Mesenteric fat pad (tissue), 1 donor: ENCODE data around the gene VCL. TPM values are rescaled to one million over a fixed set of nuclear protein-coding genes. Genes with fewer than 3 reads are reported as not detected.
"Not testable (repeated sequence)": the region's sequence is repeated elsewhere in the genome, so short reads cannot be mapped to it uniquely, and the experiment has no call there.

Experiments
- DNase-seq: peaks from one replicate; pipeline ENCODE4 v3.0.0-alpha.2; 2020; ENCODE audit warnings: low spot score
- total RNA-seq: library from RNA; stranded (reverse); fragmentation: NEBNext Ultra II Directional; extraction: Animal tissue kit (Norgen Biotek cat#: 25700); gene quantifications from one replicate; pipeline ENCODE4 v1.2.1, GENCODE V29; 2021
- donor health status: DM: yes; HTN: yes; CAD: no.

VCL gene
- total RNA-seq, 1 donor from 2014 or later = 129 TPM

DNA sequence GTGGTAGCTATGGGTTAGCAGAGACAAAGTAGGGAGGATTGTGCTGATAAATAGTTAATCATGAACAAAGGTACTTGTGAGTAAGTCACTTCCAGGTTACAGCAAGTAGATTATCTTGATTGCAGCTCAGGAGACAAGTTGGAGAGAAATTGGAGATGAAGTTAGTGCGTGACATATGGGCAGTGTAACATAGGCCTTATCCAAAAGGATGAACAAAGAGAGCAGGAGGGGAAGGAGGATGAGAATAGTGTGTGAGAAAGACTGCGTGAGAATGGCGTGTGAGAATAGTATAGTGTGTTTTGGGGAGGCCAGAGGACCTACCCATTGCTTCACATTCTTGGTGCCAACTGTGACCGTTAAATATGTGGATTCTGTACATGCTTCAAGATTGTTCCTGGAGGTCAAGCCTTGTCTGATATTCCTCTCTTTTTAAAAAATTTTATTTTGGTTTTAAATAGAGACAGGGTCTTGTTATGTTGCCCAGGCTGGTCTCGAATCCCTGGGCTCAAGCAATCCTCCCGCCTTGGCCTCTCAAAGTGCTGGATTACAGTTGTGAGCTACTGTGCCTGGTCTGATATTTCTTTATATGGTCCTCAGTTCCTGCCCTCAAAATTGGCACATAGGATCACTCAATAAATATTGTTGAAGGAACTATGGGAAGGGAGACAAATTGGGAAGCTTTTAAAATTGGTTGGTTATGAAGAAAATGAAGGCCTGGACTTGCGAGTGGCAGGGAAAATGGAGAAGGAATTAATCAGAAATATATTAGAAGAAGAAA lies 3.2 kb downstream of the VCL start:
- DNase-seq = no peak

DNA sequence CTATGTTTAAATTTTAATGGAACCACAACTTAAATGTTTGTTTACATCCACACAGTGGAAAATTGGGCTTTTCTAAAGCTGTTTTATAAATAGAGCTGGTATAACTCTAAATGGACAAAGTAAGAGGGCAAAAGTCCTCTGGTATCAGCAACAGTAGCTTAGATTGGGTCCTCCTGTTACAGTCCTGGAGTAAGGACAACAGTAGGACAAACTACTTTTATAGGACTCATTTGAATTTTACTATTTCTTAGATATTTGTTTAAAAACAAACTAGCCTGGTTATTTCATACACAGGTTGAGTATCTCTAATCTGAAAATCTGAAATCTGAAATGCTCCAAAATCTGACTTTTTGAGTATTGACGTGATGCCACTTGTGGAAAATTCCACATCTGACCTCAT lies 8.4 kb downstream of the VCL start:
- no peak for DNase-seq

DNA sequence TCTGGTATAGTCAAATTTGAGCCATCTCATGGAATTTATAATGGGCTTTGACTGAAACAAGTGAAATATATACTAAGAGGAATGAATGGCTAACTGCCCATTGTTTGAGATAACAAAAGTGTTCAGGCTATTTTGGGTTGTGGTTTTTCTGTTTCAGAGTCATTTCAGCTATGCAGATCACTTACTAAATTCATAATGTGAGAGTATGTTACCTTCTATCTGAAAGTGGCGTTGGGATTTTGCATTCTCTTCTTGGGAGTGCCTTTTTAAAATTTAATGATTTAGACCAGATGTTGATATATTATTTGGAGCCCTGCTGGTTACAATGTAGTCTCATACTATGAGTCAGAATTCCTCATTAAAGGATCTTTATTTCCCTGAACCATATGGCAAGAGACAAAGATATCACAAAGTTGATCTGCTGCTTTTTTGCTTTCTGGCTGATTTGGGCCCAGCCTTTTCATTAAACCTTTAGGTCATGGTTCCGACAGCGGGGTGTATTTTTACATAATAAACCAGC lies 10.4 kb downstream of the VCL start:
- DNase-seq = no peak

DNA sequence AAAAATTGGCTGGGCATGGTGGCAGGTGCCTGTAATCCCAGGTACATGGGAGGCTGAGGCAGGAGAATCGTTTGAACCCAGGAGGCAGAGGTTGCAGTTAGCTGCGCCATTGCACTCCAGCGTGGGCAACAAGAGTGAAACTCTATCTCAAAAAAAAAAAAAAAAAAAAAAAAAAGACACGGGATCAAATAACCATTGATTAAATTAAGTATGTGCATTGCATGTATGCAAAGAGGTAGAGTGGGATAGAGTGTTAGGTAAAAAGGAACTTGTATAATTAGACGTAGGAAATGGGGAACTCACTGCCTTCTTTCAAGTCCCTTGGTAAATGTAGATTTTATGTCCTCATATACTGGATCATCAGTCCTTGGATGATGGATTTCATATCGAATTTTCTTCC lies 13.1 kb downstream of the VCL start:
- DNase-seq = no peak

DNA sequence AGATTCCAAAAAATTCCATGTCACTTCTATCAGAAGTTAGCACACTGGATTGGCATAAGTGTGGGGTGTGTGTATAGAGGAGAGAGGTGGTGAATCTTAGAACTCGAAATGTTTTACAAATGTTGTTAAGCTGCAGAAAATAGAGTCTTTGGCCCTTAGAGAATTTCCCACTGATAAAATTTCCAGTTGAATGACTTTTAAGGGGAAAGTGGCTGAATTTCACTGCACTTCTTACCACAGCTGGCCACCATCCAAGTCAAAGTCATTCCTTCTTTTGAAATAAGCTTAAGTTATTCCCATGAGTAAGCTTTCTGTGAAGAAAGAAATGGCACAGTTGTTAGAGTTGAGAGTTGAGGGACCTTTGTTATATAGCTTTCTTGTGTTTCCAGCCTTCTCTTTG lies 13.9 kb downstream of the VCL start:
- DNase-seq = no peak

DNA sequence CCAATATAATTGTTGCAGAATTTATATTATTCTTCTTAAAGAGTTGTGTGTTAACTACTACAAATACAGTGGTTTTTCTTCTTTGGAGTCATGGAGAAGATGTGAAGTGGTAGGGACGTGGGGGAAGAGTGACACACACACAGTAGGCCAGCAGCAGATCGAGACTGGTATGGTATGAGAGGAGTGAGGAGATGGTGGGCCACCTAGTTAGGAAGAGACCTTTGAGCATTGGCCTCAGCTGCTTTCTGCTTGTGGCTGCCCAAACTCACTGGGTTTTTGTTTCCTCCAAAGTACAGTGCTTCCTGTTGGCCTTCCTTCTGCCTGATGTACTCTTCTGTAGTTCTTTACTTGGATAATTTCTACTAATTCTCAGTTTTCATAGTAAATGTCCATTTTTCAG lies 14.6 kb downstream of the VCL start:
- DNase-seq = no peak

DNA sequence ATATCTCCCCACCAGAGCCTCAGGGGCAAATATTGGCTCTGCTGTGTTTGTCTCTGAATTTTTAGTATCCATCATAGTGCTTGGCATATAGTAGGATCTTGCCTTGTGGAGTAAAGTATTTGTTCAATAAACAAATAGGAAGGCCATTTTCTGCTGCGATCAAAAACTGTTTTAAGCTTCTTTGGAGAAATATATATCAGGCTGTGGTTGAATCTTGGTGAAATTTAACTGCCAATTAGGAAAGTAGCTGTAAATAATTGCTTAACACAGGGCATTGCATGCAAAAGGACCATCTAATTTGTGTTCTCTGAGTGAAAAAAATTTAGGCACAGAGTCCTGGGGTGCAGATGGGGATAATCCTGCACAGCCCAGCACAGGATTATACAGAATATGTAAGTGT lies 15.1 kb downstream of the VCL start:
- DNase-seq = no peak

DNA sequence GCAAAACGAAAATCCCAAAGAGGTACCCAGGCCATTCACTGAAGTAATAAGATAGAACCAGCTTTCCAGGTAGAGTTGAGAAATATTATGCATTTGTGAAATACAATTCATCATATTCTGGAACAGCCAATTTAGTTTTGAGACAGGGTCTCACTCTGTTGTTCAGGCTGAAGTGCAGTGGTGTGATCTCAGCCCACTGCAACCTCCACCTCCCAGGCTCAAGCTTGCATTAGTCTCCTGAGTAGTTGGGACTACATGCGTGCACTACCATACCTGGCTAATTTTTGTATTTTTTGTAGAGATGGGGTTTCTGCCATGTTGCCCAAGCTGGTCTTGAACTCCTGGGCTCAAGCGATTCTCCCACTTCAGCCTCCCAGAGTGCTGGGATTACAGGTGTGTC lies 16.7 kb downstream of the VCL start:
- not testable (repeated sequence) for DNase-seq

DNA sequence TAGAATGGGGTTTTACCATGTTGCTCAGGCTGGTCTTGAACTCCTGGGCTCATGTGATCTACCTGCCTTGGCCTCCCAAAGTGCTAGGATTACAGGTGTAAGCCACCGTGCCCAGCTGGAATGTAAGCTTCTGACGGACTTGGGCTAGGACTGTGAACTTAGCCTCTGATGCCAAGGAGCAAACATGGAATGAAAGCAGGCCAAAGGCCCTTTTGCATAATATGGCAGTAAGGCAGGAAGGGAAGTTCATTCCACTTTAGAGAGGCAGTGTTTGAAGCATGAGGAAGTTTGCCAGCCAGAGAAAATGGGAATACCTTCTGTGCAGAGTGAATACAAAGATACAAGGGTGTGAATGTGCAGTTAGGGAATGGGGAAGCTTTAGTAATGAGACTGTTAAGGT lies 20.3 kb downstream of the VCL start:
- no peak for DNase-seq

DNA sequence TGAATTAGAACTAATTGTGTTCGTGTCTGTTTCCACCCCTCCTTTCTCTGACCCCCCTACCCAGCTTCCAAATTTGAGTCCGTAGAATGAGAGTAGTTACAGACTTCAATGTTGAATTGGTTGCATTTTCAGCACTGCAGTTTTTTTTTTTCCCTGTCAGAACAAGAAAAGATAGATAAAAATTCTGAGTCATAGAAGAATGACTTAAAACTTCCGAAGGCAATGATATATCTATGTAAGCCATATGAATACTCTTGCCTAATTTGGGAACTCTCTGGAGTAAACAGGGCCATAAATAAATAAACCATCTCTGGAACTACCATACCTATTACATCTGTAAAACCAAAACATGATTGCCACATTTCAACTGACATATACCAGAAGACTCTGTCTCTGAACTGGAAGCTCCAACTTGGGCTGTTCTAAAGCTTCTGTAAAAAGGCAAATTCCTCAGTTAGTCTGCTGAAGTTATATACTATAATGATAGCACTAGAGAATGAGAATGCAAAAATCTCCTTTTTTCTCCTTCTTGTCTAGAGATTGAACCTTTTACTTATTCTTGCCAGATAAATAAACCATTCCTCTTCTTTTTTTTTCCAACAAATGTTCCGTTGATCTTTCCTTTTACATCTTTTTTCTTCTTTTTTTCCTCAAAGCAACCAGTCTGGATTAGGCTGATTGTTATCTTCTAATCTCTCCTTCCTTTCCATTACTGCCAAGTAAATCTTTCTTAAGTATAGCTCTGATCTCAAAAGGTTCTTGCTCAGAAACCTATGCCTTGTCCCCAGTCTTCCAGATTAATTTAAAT lies 23.5 kb downstream of the VCL start:
- DNase-seq = no peak

DNA sequence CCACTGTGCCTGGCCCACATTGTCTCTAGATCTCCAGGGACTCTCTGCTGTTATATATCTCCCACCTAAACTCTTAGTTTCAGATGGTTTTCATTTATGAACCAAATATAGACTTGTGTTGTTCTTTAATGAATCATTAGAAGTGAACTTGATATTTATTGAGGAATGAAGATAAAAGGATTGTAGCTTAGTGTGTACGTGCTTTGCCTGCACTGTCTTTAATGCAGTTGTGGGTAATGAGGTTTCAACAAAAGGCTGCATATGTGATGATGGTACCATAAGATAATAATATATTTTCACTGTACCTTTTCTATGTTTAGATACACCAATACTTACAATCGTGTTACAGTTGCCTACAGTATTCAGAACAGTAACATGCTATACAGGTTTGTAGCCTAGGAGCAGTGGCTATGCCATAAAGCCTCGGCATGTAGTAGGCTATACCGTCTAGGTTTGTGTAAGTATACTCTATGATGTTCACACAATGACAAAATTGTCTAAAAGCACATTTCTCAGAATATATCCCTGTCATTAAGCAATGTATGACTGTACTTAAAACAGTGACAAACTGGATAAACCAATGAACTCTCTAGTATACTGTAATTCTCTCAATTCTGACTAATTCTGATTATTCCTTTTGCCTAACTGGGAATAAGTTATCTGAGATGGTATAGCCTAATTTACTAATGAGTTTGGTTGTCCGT lies 25.2 kb downstream of the VCL start:
- no peak for DNase-seq

DNA sequence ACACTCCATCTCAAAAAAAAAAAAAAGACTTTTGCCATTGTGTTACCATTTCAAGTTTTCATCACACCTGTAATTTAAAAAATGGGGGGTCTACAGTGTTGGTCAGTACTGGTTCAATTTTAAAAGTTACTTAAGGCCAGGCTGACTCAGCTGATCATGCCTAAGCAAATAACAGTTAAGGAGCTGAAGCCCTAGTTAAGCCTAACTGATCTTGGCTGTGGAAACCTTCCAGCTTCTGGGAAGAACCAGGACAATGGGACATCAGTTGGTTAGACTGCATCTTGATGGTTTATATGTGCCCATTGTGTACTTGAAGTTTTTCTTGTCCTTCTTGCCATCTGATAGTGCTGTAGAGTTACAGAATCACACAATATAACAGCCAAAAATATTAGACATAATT lies 26.7 kb downstream of the VCL start:
- DNase-seq = no peak

DNA sequence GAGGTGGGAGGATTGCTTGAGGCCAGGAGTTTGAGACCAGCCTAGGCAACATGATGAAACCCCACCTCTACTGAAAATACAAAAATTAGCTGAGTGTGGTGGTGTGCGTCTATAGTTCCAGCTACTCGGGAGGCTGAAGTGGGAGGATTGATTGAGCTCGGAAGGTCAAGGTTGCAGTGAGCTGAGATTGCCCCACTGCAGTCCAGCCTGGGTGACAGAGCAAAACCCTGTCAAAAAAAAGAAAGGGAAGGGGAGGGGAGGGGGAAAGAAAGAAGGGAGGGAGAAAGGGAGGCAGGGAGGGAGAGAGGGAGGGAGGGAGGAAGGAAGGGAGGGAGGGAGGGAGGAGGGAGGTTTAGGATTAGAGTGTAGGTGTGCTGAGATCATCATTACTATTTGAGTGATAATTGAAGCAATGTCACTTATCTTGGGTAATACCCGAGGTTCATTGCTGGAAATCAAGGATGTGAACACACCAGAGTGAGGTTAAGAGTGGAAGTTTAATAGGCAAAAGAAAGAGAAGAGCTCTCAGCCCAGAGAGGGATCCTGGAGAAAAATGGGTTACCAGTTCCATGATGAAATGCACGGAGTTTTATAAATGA lies 27.6 kb downstream of the VCL start:
- no peak for DNase-seq

DNA sequence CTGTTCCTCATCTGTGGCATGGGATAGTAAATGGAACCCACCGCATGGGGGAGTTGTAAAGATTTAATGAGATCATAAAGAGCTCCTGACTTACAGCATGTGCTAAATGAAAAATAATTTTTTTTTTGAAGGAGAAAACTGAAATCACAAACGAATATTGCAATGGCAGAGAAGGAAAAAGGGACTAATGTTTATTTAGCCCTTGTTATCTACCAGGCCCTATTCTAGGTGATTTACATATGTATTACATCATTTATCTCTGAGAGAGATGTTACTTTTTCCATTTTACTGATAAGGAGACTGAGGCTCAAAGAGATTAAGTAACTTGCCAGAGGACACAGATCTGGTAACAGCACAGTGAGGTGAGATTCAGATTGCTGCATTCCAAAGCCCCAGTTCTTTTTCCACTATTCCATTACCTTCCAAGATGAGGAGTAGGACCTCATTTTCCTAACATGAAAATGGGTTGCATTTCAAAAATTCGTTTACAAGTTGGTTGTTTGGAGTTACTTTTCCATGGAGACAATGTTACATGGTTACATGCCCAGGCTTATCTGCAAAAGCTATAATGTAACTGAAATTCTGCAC lies 28.6 kb downstream of the VCL start:
- DNase-seq = no peak

DNA sequence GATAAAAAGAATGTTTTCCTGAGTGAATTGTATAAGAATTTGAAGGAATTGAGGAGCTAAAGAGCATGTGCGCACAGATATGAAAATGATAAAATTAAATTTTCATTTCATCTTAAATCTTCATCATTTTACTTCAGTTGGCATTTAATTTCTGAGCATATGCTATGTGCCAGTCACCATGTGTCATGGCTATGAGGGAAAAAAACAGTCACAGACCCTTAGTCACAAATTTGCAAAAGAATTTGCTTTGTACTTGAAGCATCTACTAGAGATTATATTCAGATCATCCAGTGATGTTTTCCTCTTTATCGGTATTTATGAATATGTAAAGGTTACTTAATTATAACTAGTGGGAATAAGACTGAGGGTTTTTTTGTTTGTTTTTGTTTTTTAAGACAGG lies 29.8 kb downstream of the VCL start:
- DNase-seq = no peak

DNA sequence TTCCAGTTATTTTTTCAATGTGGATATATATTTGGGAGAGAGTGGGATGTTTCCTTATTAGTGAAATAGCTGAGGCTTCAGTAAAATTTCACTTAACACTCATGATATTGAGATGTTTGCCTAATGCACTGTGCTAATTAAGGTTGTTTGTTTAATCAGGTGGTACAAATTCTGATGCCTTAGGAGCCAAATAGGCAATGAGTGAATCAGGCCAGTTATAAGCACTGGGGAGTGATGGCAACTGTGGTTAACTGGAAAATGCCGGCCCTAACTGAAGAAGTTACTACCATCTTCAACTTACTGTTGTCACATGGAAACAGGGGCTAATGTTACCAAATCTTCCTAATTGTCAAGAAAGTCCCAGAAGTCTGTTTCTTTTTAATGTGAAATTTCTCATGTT lies 32.0 kb downstream of the VCL start:
- DNase-seq = no peak

DNA sequence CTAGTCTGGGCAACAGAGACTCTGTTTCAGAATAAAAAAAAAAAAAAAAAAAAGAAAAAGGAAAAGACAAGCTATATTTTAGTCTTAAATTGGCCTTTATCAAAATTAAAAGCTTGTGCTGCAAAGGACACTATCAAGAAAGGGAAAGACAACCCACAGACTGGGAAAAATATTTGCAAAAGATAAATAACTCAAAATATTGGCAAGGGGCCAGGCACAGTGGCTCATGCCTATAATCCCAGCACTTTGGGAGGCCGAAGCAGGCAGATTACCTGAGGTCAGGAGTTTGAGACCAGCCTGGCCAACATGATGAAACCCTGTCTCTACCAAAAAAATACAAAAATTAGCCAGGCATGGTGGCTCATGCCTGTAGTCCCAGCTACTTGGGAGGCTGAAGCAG lies 34.3 kb downstream of the VCL start:
- DNase-seq = not testable (repeated sequence)

DNA sequence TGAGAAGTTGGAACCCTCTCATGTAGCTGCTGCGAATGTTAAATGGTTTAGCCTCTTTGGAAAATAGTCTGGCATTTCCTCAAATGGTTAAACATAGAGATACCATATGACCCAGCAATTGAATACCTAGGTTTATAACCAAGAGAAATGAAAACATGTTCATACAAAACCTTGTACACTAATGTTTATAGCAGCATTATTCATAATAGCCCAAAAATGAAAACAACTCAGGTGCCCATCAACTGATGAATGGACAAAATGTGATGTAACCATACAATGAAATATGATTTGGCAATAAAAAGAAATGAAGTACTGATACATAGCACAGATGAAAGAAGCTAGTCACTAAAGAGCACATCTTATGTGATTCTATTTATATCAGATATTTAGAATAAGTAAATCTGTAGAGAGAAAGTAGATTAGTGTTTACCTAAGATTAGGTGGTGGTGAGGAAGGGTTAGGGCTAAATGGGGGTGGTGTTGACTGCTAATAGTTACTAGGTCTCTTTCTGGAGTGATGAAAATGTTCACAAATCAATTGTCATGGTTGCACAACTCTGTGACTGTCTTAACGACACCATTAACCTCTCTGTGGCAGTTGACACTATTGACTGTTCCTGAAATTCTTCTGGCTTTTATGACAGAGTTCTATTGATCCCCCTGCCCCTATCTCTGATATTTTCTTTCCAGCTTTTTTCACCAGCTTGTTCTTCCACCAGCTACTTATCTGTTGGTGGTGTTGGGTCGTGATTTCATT lies 35.2 kb downstream of the VCL start:
- no peak for DNase-seq

DNA sequence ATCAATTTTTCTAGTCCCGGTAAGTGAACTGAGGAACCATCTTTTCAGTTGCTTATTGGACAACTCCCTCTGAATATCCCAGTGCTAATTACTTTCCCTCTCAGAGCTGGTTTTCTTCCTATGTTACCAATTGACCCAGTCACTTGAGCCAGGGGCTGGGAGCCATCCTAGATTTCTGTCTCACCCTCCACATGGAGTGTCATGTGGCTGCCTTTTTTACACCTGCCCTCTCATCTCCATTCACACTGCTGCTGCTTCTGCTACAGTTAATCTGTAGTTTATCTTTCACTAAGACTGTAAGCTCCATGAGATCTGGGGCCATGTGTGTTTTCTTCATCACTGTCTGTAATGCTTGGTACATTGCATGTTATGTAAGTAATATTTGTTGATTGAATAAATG lies 35.8 kb downstream of the VCL start:
- no peak for DNase-seq

DNA sequence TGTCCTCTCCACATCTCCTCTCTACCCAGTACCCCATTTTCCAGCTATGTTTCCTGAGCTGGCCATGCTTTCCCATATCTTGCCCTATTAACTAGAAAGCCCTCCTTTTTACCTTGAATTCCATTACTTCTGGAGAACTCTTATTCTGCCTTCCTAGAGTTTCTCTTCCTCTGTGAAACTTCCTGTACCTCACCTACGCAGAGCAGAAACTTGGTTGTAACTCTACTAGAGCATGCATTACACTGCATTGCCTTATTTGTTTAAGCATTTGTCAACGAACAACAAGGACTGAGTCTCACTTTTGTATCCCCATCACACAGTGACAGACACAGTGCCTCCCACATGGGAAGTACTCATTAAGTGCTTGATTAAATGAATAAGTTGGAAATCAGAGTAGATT lies 36.4 kb downstream of the VCL start:
- DNase-seq = no peak
